Gastroesophageal sphincter (tissue), 4 donors: ENCODE measurements around the gene SMIM43. TPM values are rescaled to one million over a fixed set of nuclear protein-coding genes. Genes with fewer than 3 reads are reported as not detected.

Experiments
- ATAC-seq: fragments of 150-250 bp; one replicate; pipeline ENCODE4 v1.9.1; 2016; ENCODE audit warnings: mild to moderate bottlenecking, moderate library complexity
- H3K27ac ChIP-seq, 4 donors: fragments of 200-600 bp; sonication (generic) in 3 of 4; 1 replicate in 3 of 4; 2 replicates in 1 of 4; pipeline ENCODE4 v1.5.1; 2016 to 2019
- H3K27me3 ChIP-seq: fragments of 200-600 bp; sonication (generic); one replicate; pipeline ENCODE4 v1.5.1; 2019
- H3K36me3 ChIP-seq, 2 donors: fragments of 200-600 bp; sonication (generic); one replicate each; pipeline ENCODE4 v1.5.1; 2019; ENCODE audit warnings: control low read depth in 1 of 2
- H3K4me1 ChIP-seq, 3 donors: fragments of 200-600 bp; sonication (generic); 1 replicate in 2 of 3; 2 replicates in 1 of 3; pipeline ENCODE4 v1.5.1; 2016 to 2019; ENCODE audit warnings: control low read depth in 2 of 3
- H3K4me3 ChIP-seq, 2 donors: fragments of 200-600 bp; sonication (generic); one replicate each; pipeline ENCODE4 v1.5.1; 2019; ENCODE audit warnings: mild to moderate bottlenecking in 1 of 2, moderate library complexity in 1 of 2
- H3K9me3 ChIP-seq, 3 donors: fragments of 200-600 bp; sonication (generic); one replicate each; pipeline ENCODE4 v1.5.1; 2017 to 2019; ENCODE audit warnings: control low read depth in 2 of 3
- CTCF ChIP-seq, 4 experiments: fragments of 200-600 bp in 2 of 4; fragments of 450-650 bp in 2 of 4; sonication (generic) in 1 of 4; IDR thresholded peaks; one replicate each; pipeline ENCODE4 v1.5.1; 2017 to 2019; ENCODE audit warnings: antibody characterized with exemption in 4 of 4, mild to moderate bottlenecking in 2 of 4, moderate library complexity in 2 of 4
- EP300 ChIP-seq: sonication (generic); formaldehyde crosslinking; IDR thresholded peaks from one replicate; pipeline ENCODE4 v1.6.1; 2017; ENCODE audit warnings: antibody characterized with exemption, mild to moderate bottlenecking
- POLR2A ChIP-seq, 2 donors: fragments of 450-650 bp; IDR thresholded peaks; one replicate each; pipeline ENCODE4 v1.6.1; 2017; ENCODE audit warnings: antibody characterized with exemption in 2 of 2, mild to moderate bottlenecking in 2 of 2, moderate library complexity in 1 of 2
- POLR2AphosphoS5 ChIP-seq: sonication (generic); formaldehyde crosslinking; IDR thresholded peaks from one replicate; pipeline ENCODE4 v1.6.1; 2017; ENCODE audit warnings: antibody characterized with exemption
- WGBS, 2 donors: methylation state at CpG; one replicate each; pipeline ENCODE4 v1.1.5; 2018; ENCODE audit warnings: low coverage in 1 of 2; 5-methylcytosine and 5-hydroxymethylcytosine counted together
- total RNA-seq, 4 donors: library from RNA; depleted of rRNA; stranded (reverse); fragments of >200 nt; gene quantifications; one replicate each; pipeline ENCODE4 v1.1.0, GENCODE V29; 2016

Gene SMIM43
- total RNA-seq, 4 donors from 2014 or later: 0.39 to 2.3 (median 0.51) TPM

GRCh38 chr4:121769341-121769740, 4.4 kb upstream of the SMIM43 start:
- Histone ChIP-seq H3K36me3 (no peaks in the 10 kb centered on the region), H3K9me3 (no peaks in the 10 kb centered on the region), H3K4me1 (peaks cover 0 to 11% (median 5%) of the 10 kb centered on the region in 3 donors), H3K27ac (no peak overlapping the region), H3K4me3 (no peak overlapping the region), H3K27me3 (peaks cover 37% of the 10 kb centered on the region)
- WGBS, 2 donors: 83 to 100% methylated on average over 1 to 2 of the region's 2 CpGs
- no peak for TF ChIP-seq POLR2AphosphoS5
- no peak for TF ChIP-seq CTCF (IDR thresholded peaks at IDR 0.05)
- no peak for TF ChIP-seq POLR2A (IDR thresholded peaks at IDR 0.05)
- no peak for TF ChIP-seq EP300
- ATAC-seq: no peak

- ATAC-seq: no peak
- no peak overlapping the region for H3K4me3 ChIP-seq
- WGBS, 2 donors: 86 to 96% methylated on average over 3 to 4 of the region's 4 CpGs
- H3K4me1 ChIP-seq: peaks cover 0 to 11% (median 5%) of the 10 kb centered on the region in 3 donors
- TF ChIP-seq EP300: no peak
- TF ChIP-seq POLR2A (IDR thresholded peaks at IDR 0.05): no peak
- no peak for TF ChIP-seq POLR2AphosphoS5
- no peak for TF ChIP-seq CTCF (IDR thresholded peaks at IDR 0.05)
- H3K27ac ChIP-seq: no peak overlapping the region
- peaks cover 52% of the 10 kb centered on the region for H3K27me3 ChIP-seq
- H3K36me3 ChIP-seq: no peaks in the 10 kb centered on the region
- no peaks in the 10 kb centered on the region for H3K9me3 ChIP-seq
These were observed 2.2 kb upstream of the SMIM43 start for GRCh38 chr4:121767166-121767565.

- TF ChIP-seq POLR2A (IDR thresholded peaks at IDR 0.05) (no peak), EP300 (no peak), POLR2AphosphoS5 (no peak), CTCF (IDR thresholded peaks at IDR 0.05) (no peak)
- no peak overlapping the region for H3K4me3 ChIP-seq
- H3K27me3 ChIP-seq: peaks cover 47% of the 10 kb centered on the region
- no peaks in the 10 kb centered on the region for H3K9me3 ChIP-seq
- H3K4me1 ChIP-seq: peaks cover 0 to 11% (median 5%) of the 10 kb centered on the region in 3 donors
- no peak overlapping the region for H3K27ac ChIP-seq
- WGBS, 2 donors: 96 to 100% methylated on average over 1 to 7 of the region's 9 CpGs
- H3K36me3 ChIP-seq: no peaks in the 10 kb centered on the region
- ATAC-seq: no peak
These were observed 1.1 kb upstream of the SMIM43 start for GRCh38 chr4:121765971-121766538.

GRCh38 chr4:121765368-121765705, 373 bp upstream of the SMIM43 start:
- TF ChIP-seq CTCF (IDR thresholded peaks at IDR 0.05) (no peak), POLR2AphosphoS5 (no peak), EP300 (no peak), POLR2A (IDR thresholded peaks at IDR 0.05) (no peak)
- H3K4me3 ChIP-seq: peak overlapping the region; percentile 6 to 47

GRCh38 chr4:121764303-121764701, 662 bp downstream of the SMIM43 start:
- Histone ChIP-seq H3K4me1 (peaks cover 0 to 11% (median 5%) of the 10 kb centered on the region in 3 donors), H3K27ac (no peak overlapping the region), H3K27me3 (peaks cover 43% of the 10 kb centered on the region), H3K9me3 (no peaks in the 10 kb centered on the region), H3K36me3 (no peaks in the 10 kb centered on the region), H3K4me3 (peak overlapping the region; percentile 6 to 47)
- ATAC-seq: no peak
- TF ChIP-seq POLR2AphosphoS5: no peak
- TF ChIP-seq POLR2A (IDR thresholded peaks at IDR 0.05): no peak
- TF ChIP-seq CTCF (IDR thresholded peaks at IDR 0.05): no peak
- TF ChIP-seq EP300: no peak
- 25 to 35% methylated on average over 7 to 11 of the region's 14 CpGs for WGBS, 2 donors

More at GRCh38 chr4:121765368-121765705, 373 bp upstream of the SMIM43 start:
- peaks cover 0 to 11% (median 5%) of the 10 kb centered on the region in 3 donors for H3K4me1 ChIP-seq
- H3K27me3 ChIP-seq: peaks cover 47% of the 10 kb centered on the region
- no peak for ATAC-seq
- no peak overlapping the region for H3K27ac ChIP-seq
- WGBS, 2 donors: 32 to 33% methylated on average over 8 to 10 of the region's 16 CpGs
- no peaks in the 10 kb centered on the region for H3K36me3 ChIP-seq
- H3K9me3 ChIP-seq: no peaks in the 10 kb centered on the region
